HEK293 (cell line): ENCODE data around the gene EXOC7.

Experiments used
- CTCF ChIA-PET: fragments of 350-600 bp; formaldehyde crosslinking; extraction: SDS; loops from one replicate; lab custom pipeline; 2021; ENCODE audit warnings: antibody characterized with exemption; lab: Yijun Ruan, JAX
- POLR2A ChIA-PET: fragments of 300-600 bp; formaldehyde crosslinking; extraction: SDS; loops from one replicate; lab custom pipeline; 2020; ENCODE audit warnings: antibody characterized with exemption, inconsistent platforms; lab: Yijun Ruan, JAX
- H3K27ac ChIP-seq: fragments of 200-500 bp; sonication (Bioruptor generic); 2 replicates; pipeline ENCODE4 v1.5.1; 2014; ENCODE audit warnings: low read depth, low read length, control low read depth, inconsistent platforms; ENCODE audit errors: extremely low read depth
- H3K36me3 ChIP-seq, 2 experiments: fragments of 200-500 bp in 1 of 2; sonication (Bioruptor generic) in 1 of 2; 1 replicate in 1 of 2; 2 replicates in 1 of 2; pipeline ENCODE4 v1.5.1; 2014 to 2017; ENCODE audit warnings: inconsistent platforms in 2 of 2, low read length in 2 of 2; ENCODE audit not compliant: control insufficient read depth in 2 of 2, insufficient read depth in 1 of 2
- H3K4me1 ChIP-seq: fragments of 200-500 bp; sonication (Bioruptor generic); 2 replicates; pipeline ENCODE4 v1.5.1; 2014; ENCODE audit warnings: mild to moderate bottlenecking, low read length, inconsistent platforms; ENCODE audit not compliant: control insufficient read depth, insufficient read depth
- H3K4me3 ChIP-seq: 2 replicates; pipeline ENCODE4 v1.5.1; 2011; ENCODE audit warnings: low read depth, mild to moderate bottlenecking, control low read depth, low read length, moderate library complexity
- H3K9me3 ChIP-seq: fragments of 200-500 bp; sonication (Bioruptor generic); 2 replicates; pipeline ENCODE4 v1.5.1; 2014; ENCODE audit warnings: low read depth, low read length, inconsistent platforms; ENCODE audit not compliant: control insufficient read depth, insufficient read depth
- INSM2 ChIP-seq: fragments of 450-650 bp; formaldehyde crosslinking; IDR thresholded peaks from 2 replicates; pipeline ENCODE4 v1.5.1; 2016; ENCODE audit warnings: missing biosample characterization, missing genetic modification characterization
- SCRT1 ChIP-seq: fragments of 450-650 bp; formaldehyde crosslinking; IDR thresholded peaks from 2 replicates; pipeline ENCODE4 v1.5.1; 2016; ENCODE audit warnings: missing biosample characterization, missing genetic modification characterization, borderline replicate concordance
- SETDB1 ChIP-seq: IDR thresholded peaks from one replicate; pipeline ENCODE4 v1.6.1; 2017; ENCODE audit warnings: mild to moderate bottlenecking, low read length, moderate library complexity, mixed read lengths; ENCODE audit not compliant: insufficient read length
- ZBTB1 ChIP-seq: fragments of 450-650 bp; formaldehyde crosslinking; IDR thresholded peaks from 2 replicates; pipeline ENCODE4 v1.5.1; 2016; ENCODE audit warnings: missing biosample characterization, missing genetic modification characterization
- ZNF112 ChIP-seq: fragments of 450-650 bp; formaldehyde crosslinking; IDR thresholded peaks from 2 replicates; pipeline ENCODE4 v1.5.0; 2017; ENCODE audit warnings: missing biosample characterization, missing genetic modification characterization
- ZNF114 ChIP-seq: fragments of 450-650 bp; formaldehyde crosslinking; IDR thresholded peaks from 2 replicates; pipeline ENCODE4 v1.5.0; 2017; ENCODE audit warnings: missing biosample characterization, missing genetic modification characterization
- ZNF155 ChIP-seq: fragments of 450-650 bp; formaldehyde crosslinking; IDR thresholded peaks from 2 replicates; pipeline ENCODE4 v1.5.1; 2016; ENCODE audit warnings: missing biosample characterization, missing genetic modification characterization
- ZNF239 ChIP-seq: fragments of 450-650 bp; formaldehyde crosslinking; IDR thresholded peaks from 2 replicates; pipeline ENCODE4 v1.5.1; 2016; ENCODE audit warnings: missing biosample characterization, missing genetic modification characterization
- ZNF24 ChIP-seq: fragments of 450-650 bp; formaldehyde crosslinking; IDR thresholded peaks from 2 replicates; pipeline ENCODE4 v1.5.1; 2016; ENCODE audit warnings: missing biosample characterization, missing genetic modification characterization
- ZNF292 ChIP-seq: fragments of 450-650 bp; formaldehyde crosslinking; IDR thresholded peaks from 2 replicates; pipeline ENCODE4 v1.5.1; 2016; ENCODE audit warnings: low read depth, missing biosample characterization, missing genetic modification characterization, borderline replicate concordance
- ZNF394 ChIP-seq: fragments of 450-650 bp; formaldehyde crosslinking; IDR thresholded peaks from 2 replicates; pipeline ENCODE4 v1.5.1; 2016; ENCODE audit warnings: missing biosample characterization, missing genetic modification characterization, mild to moderate bottlenecking, moderate library complexity, borderline replicate concordance
- ZNF404 ChIP-seq: fragments of 450-650 bp; formaldehyde crosslinking; IDR thresholded peaks from 2 replicates; pipeline ENCODE4 v1.5.1; 2017; ENCODE audit warnings: missing biosample characterization, missing genetic modification characterization
- ZNF416 ChIP-seq: fragments of 450-650 bp; formaldehyde crosslinking; IDR thresholded peaks from 2 replicates; pipeline ENCODE4 v1.5.1; 2016; ENCODE audit warnings: missing biosample characterization, missing genetic modification characterization
- ZNF513 ChIP-seq: fragments of 450-650 bp; IDR thresholded peaks from 2 replicates; pipeline ENCODE4 v1.5.1; 2018; ENCODE audit warnings: missing biosample characterization, missing genetic modification characterization
- ZNF623 ChIP-seq: fragments of 450-650 bp; formaldehyde crosslinking; IDR thresholded peaks from 2 replicates; pipeline ENCODE4 v1.5.1; 2016; ENCODE audit warnings: missing biosample characterization, missing genetic modification characterization
- ZNF664 ChIP-seq: fragments of 450-650 bp; formaldehyde crosslinking; IDR thresholded peaks from 2 replicates; pipeline ENCODE4 v1.5.1; 2016; ENCODE audit warnings: missing biosample characterization, missing genetic modification characterization
- ZNF704 ChIP-seq: fragments of 450-650 bp; formaldehyde crosslinking; IDR thresholded peaks from 2 replicates; pipeline ENCODE4 v1.5.1; 2016; ENCODE audit warnings: missing biosample characterization, missing genetic modification characterization
- ZNF747 ChIP-seq: fragments of 450-650 bp; formaldehyde crosslinking; IDR thresholded peaks from 2 replicates; pipeline ENCODE4 v1.5.1; 2016; ENCODE audit warnings: missing biosample characterization, missing genetic modification characterization
- ZNF792 ChIP-seq: fragments of 450-650 bp; formaldehyde crosslinking; IDR thresholded peaks from 2 replicates; pipeline ENCODE4 v1.5.1; 2016; ENCODE audit warnings: missing biosample characterization, missing genetic modification characterization
- TF ChIP-seq, protein P1 (sequence below): IDR thresholded peaks from 2 replicates; pipeline ENCODE4 v1.6.1; 2011; ENCODE audit warnings: mild to moderate bottlenecking, low read depth, low read length, borderline replicate concordance
- TF ChIP-seq, protein P2 (sequence below): fragments of 450-650 bp; formaldehyde crosslinking; IDR thresholded peaks from 2 replicates; pipeline ENCODE4 v1.5.1; 2016; ENCODE audit warnings: missing biosample characterization, missing genetic modification characterization

EXOC7 gene

DNA sequence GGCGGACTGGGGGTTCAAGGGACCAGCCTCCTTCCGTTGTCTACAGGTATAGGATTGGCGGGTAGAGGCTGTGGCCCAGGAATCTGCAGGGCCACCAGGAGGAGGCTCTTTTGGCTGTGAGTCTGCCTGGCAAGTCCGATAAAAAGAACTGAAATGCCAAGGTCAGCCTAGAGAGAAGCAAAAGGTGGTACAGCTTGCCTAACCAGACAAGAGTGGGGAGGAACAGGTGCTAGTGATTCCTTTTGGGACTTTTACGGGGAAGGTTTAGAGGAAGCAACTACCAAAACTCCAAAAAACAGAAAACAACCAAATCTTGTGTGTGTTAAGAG is 70.8 kb downstream of the EXOC7 start (continued):
- no peak for TF ChIP-seq INSM2 (tag by site-specific recombination)
- TF ChIP-seq ZNF664, result no peak
- TF ChIP-seq ZBTB1 (tag by site-specific recombination), result no peak
- no peak for TF ChIP-seq ZNF239
- TF ChIP-seq ZNF114 (tag by site-specific recombination), result no peak
- TF ChIP-seq ZNF404 (tag by site-specific recombination), result no peak
- TF ChIP-seq ZNF416 (tag by site-specific recombination), result no peak
- TF ChIP-seq ZNF155 (tag by site-specific recombination), result no peak
- TF ChIP-seq, all 188 proteins: peak for 0

DNA sequence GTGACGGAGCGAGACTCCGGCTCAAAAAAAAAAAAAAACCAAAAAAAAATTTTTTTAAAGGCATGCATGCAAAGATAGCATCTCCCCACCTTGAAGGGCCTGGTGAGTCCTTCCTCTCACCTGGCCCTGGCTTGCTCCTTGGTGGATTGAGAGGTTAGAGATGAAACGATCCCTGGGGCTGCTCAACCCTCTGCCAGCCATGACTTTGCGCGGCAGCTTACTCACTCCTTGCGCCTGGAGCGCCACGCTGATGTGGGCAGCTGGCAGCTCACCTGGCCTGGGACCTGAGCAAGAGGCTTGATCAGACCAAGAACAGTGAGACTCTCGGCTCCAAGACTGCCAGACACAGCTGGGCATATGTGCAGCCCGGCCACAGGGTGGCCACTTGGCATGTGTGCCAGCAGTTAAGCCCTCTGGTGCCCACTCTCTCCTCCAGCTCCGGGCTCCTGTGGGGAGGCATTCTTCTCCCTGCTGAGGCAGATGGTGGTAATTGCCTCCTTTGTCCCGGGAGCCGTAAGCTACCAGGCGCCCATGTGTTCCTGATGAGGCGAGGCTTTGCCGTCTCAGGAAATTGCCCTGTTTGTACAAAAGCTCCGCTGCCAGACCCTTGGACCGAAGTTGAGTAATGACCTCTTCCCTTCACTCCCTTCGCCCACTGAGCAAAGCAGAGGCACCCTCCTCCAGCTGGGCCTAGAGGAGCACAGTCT is 71.4 kb downstream of the EXOC7 start:
- CTCF ChIA-PET, result interaction anchor here (0.6 to 3.3 kb wide), 6 partner anchors 18 to 127 kb away, joined by 3 to 24 read pairs (median 3); no protein-coding TSS in a partner anchor
- peaks cover 12% of the 10 kb centered on the region for H3K4me1 ChIP-seq
- POLR2A ChIA-PET, result interaction anchor here (0.7 to 0.8 kb wide), 2 partner anchors 40 to 176 kb away, joined by 3 to 4 read pairs; partner anchors contain the start of gene SRP68

More for the DNA sequence above, 71.4 kb downstream of the EXOC7 start:
- H3K27ac ChIP-seq, result no peak overlapping the region
- TF ChIP-seq ZNF792 (tag by site-specific recombination), result no peak
- no peak for TF ChIP-seq SETDB1
- no peak for TF ChIP-seq ZNF112 (tag by site-specific recombination)
- no peak for TF ChIP-seq ZNF292 (tag by site-specific recombination)
- TF ChIP-seq, protein P1, sequence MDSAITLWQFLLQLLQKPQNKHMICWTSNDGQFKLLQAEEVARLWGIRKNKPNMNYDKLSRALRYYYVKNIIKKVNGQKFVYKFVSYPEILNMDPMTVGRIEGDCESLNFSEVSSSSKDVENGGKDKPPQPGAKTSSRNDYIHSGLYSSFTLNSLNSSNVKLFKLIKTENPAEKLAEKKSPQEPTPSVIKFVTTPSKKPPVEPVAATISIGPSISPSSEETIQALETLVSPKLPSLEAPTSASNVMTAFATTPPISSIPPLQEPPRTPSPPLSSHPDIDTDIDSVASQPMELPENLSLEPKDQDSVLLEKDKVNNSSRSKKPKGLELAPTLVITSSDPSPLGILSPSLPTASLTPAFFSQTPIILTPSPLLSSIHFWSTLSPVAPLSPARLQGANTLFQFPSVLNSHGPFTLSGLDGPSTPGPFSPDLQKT, result no peak
- no peak for TF ChIP-seq ZNF747 (tag by site-specific recombination)
- no peak for TF ChIP-seq ZNF704 (tag by site-specific recombination)
- TF ChIP-seq ZNF394 (tag by site-specific recombination), result no peak
- no peak for TF ChIP-seq ZNF513 (tag by site-specific recombination)
- no peak for TF ChIP-seq ZNF114 (tag by site-specific recombination)
- TF ChIP-seq ZNF24 (tag by site-specific recombination), result no peak
- TF ChIP-seq ZNF623 (tag by site-specific recombination), result no peak
- TF ChIP-seq, protein P2, sequence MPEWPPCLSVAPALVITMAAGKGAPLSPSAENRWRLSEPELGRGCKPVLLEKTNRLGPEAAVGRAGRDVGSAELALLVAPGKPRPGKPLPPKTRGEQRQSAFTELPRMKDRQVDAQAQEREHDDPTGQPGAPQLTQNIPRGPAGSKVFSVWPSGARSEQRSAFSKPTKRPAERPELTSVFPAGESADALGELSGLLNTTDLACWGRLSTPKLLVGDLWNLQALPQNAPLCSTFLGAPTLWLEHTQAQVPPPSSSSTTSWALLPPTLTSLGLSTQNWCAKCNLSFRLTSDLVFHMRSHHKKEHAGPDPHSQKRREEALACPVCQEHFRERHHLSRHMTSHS (tag by site-specific recombination), result no peak
- TF ChIP-seq SCRT1 (tag by site-specific recombination), result no peak
- peaks cover 0 to 9% of the 10 kb centered on the region in 2 experiments; a peak in 2 of 3 replicates for H3K36me3 ChIP-seq
- H3K9me3 ChIP-seq, result no peaks in the 10 kb centered on the region
- no peak overlapping the region for H3K4me3 ChIP-seq
